ENCODE results near the gene PCF11. TPM values are rescaled to one million over a fixed set of nuclear protein-coding genes. Genes with fewer than 3 reads are reported as not detected.

The PCF11 gene
- total RNA-seq, 1 experiment from 2014 or later, result 41.9 TPM

DNA sequence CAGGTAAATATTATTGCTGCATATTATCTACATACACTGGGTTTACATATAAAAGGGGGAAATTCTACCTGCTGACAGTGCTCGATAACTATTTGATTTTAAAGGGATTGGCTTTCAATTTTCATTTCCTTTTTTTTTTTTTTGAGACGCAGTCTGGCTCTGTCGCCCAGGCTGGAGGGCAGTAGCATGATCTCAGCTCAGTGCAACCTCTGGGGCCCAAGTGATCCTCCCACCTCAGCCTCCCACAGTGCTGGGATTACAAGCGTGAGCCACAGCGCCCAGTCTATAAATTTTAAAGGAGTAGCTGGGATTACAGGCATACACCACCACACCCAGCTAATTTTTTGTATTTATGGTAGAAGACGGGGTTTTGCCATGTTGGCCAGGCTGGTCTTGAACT is 3.2 kb upstream of the PCF11 start:
- H3K9me2 ChIP-seq (ENCODE audit: insufficient read depth), result no peaks in the 10 kb centered on the region
- POLR2A ChIA-PET, result no interaction called here
- H2AFZ ChIP-seq (ENCODE audit: low read depth, low read length, poor library complexity, severe bottlenecking), result no peak overlapping the region
- no peak overlapping the region for H3K4me3 ChIP-seq (replicated peaks in 1 of 2; ENCODE audit: low read depth in 1 of 2, low read length in 2 of 2)
- no peak overlapping the region for H3K27ac ChIP-seq (ENCODE audit: low read depth, low read length)
- peaks cover 18% of the 10 kb centered on the region for H3K79me2 ChIP-seq (ENCODE audit: insufficient read depth, low read length)
- DNase-seq (ENCODE audit: low read depth, low spot score) (no peak), ATAC-seq (no peak)
- CTCF ChIA-PET, result no interaction called here
- TF ChIP-seq JUND (IDR thresholded peaks at IDR 0.05) (no peak), ZNF274 (IDR thresholded peaks at IDR 0.05; ENCODE audit: low read depth, low read length) (no peak), ELF1 (IDR thresholded peaks at IDR 0.05; ENCODE audit: borderline replicate concordance, low read depth) (no peak), CBX3 (IDR thresholded peaks at IDR 0.05; ENCODE audit: low read depth) (no peak), YY1 (IDR thresholded peaks at IDR 0.05; ENCODE audit: extremely low read depth, insufficient replicate concordance, low read depth, low read length) (no peak), SRF (IDR thresholded peaks at IDR 0.05; ENCODE audit: low read depth) (no peak), POLR2A (IDR thresholded peaks at IDR 0.05; ENCODE audit: borderline replicate concordance, extremely low read depth, insufficient read depth, insufficient read length) (no peak), EZH2 (IDR thresholded peaks at IDR 0.05) (no peak), TCF7L2 (IDR thresholded peaks at IDR 0.05; ENCODE audit: borderline replicate concordance, extremely low read depth, insufficient read depth, insufficient read length) (no peak), SIN3A (IDR thresholded peaks at IDR 0.05; ENCODE audit: low read depth) (no peak), POLR2AphosphoS5 (IDR thresholded peaks at IDR 0.05; ENCODE audit: low read depth, low read length) (no peak), ZFX (IDR thresholded peaks at IDR 0.05) (no peak), SP1 (IDR thresholded peaks at IDR 0.05; ENCODE audit: low read depth) (no peak), EGR1 (IDR thresholded peaks at IDR 0.05; ENCODE audit: low read depth) (no peak), EZH2phosphoT487 (IDR thresholded peaks at IDR 0.05; ENCODE audit: borderline replicate concordance) (no peak), RAD21 (IDR thresholded peaks at IDR 0.05; ENCODE audit: low read depth) (no peak)
- TF ChIP-seq, protein P1, sequence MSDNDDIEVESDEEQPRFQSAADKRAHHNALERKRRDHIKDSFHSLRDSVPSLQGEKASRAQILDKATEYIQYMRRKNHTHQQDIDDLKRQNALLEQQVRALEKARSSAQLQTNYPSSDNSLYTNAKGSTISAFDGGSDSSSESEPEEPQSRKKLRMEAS (IDR thresholded peaks at IDR 0.05), result no peak
- H3K27me3 ChIP-seq (ENCODE audit: insufficient read depth, low read length), result no peaks in the 10 kb centered on the region
- peaks cover 5% of the 10 kb centered on the region; the same call in 1 of the 2 replicates for H4K20me1 ChIP-seq (ENCODE audit: insufficient read depth)
- no peak overlapping the region for H3K9ac ChIP-seq (ENCODE audit: low read length)
- no peaks in the 10 kb centered on the region for H3K9me3 ChIP-seq (ENCODE audit: control insufficient read depth in 1 of 2, insufficient read depth in 1 of 2, low read depth in 1 of 2, low read length in 2 of 2)
- H3K4me2 ChIP-seq (ENCODE audit: low read length), result no peak overlapping the region
- BruUV-seq (replicated peaks), result no TSS peak
- RAD21 ChIA-PET (ENCODE audit: low non-redundant PET in 1 of 2, low total read pairs in 2 of 2, uncharacterized antibody in 2 of 2, unreplicated experiment in 2 of 2), result no interaction called here
- intact Hi-C loops (cut with micrococcal nuclease), result no loop called here
- peaks cover 10 to 30% of the 10 kb centered on the region in 2 experiments for H3K4me1 ChIP-seq (ENCODE audit: control insufficient read depth in 1 of 2, insufficient read depth in 2 of 2, low read length in 2 of 2)
- peaks cover 3 to 4% of the 10 kb centered on the region in 2 experiments; a peak in 3 of 4 replicates for H3K36me3 ChIP-seq (ENCODE audit: control insufficient read depth in 1 of 2, insufficient read depth in 2 of 2, low read length in 2 of 2)

Measured in HCT116 (cell line).